ENCODE results near the gene CEP131. TPM values are rescaled to one million over a fixed set of nuclear protein-coding genes. Genes with fewer than 3 reads are reported as not detected.

The CEP131 gene
- total RNA-seq, 6 experiments from 2014 or later, result 1.5 to 4.3 (median 2.1) TPM

DNA sequence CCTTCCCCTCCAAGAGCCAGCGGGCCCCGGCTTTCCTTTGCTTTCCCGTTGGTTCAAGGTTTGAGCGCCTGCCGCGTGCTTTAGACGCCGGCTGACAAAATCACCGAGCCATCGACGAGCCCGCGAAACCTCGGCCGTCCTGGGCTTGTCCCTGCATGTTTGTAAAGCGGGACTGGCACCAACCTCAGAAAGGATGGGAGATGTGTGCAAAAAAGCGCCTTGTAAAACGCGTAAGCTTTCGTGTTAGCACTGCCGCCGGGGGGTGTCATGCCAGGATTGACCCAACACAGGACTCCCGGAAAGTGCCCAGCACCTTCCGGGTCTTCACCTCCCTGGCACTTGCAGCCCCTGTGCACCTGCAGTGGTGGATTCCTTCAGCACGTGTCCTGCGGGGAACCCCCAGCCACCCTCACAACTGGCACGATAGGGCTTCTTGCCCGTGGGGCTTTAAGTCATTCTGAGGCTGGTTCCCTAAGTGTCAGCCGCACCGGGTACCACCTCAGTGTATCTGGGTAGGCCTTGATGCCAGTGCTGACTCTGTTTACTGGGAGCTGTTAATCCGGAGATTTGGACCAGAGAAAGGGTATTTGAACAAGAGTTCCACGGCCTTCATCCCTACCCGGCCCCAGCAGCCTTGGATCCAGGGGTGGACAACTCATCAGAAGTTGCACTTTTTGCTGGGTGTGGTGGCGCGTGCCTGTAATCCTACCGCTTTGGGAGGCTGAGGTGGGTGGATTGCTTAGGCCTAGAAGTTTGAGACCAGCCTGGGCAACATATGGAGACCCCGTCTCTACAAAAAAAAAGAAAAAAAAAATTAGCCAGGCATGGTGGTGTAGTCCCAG, 17.2 kb upstream of the CEP131 start:
- Histone ChIP-seq H3K9me3 (no peaks in the 10 kb centered on the region), H3K27ac (peak overlapping the region; percentile 32 to 73 (median 33)), H3K36me3 (no peaks in the 10 kb centered on the region), H3K4me1 (peaks cover 0 to 20% (median 5%) of the 10 kb centered on the region in 4 donors), H3K4me3 (peak overlapping the region; percentile 98 to 99 (median 99)), H3K27me3 (no peaks in the 10 kb centered on the region)
- no peak for DNase-seq
- intact Hi-C loops (cut with DNase I), result loop anchor here (10.0 kb wide), 2 partner anchors 95 to 215 kb away; no protein-coding TSS in a partner anchor
- ATAC-seq, result no peak
- TF ChIP-seq CTCF (IDR thresholded peaks at IDR 0.05) (no peak), POLR2A (IDR thresholded peaks at IDR 0.05) (no peak)
- WGBS (ENCODE audit: insufficient coverage, low coverage, low lambda C conversion rate, missing lambda C conversion rate), result 15% methylated on average over 28 of the region's 37 CpGs

GRCh38 chr17:81238815-81239713, 16.3 kb upstream of the CEP131 start, which contains the start of the genes NDUFAF8 and TEPSIN:
Gene NDUFAF8 (plus strand): TSS chr17:81239318. CDS start chr17:81239364, 46 bp downstream.
Gene TEPSIN (minus strand): TSS chr17:81239055. CDS start chr17:81239033, 22 bp downstream.
- WGBS (ENCODE audit: insufficient coverage, low coverage, low lambda C conversion rate, missing lambda C conversion rate), result 0% methylated on average over 7 of the region's 100 CpGs
- peak within 1 kb of the TSS; percentile 32 to 73 (median 62) for H3K27ac ChIP-seq
- intact Hi-C loops (cut with DNase I), result loop anchor here in 1 of 2 donors (10.0 kb wide), 1 partner anchor 94 kb away; no protein-coding TSS in a partner anchor
- no peaks in the 10 kb centered on the region for H3K36me3 ChIP-seq
- H3K4me3 ChIP-seq, result peak within 1 kb of the TSS; percentile 98 to 99 (median 99)
- peak; percentile 92 to 97 (median 96) for ATAC-seq
- no peak for TF ChIP-seq CTCF (IDR thresholded peaks at IDR 0.05)
- TF ChIP-seq POLR2A (IDR thresholded peaks at IDR 0.05), result peak; percentile 22
- H3K4me1 ChIP-seq, result peaks cover 0 to 12% (median 5%) of the 10 kb centered on the region in 4 donors
- H3K9me3 ChIP-seq, result no peaks in the 10 kb centered on the region
- peak; percentile 96 to 98 (median 98) for DNase-seq
- H3K27me3 ChIP-seq, result no peaks in the 10 kb centered on the region

DNA sequence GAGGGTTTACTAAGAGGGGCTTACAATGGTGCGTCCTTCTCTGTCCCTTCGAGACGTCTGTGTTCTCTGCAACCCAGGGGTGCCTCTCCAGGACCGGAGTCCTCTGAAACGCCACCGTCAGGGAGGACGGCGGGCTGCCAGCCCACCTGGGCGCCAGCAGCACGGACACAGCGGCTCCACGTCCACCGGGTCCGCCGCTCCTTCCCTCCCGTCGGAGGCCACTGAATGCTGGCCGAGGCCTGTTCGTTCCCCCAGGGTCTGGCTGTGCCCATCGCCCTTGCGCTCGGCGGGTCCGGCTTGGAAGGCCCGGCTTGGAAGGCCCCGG, 15.7 kb upstream of the CEP131 start:
- peak overlapping the region in 2 of 3 donors; percentile 53 to 62 for H3K27ac ChIP-seq
- no peaks in the 10 kb centered on the region for H3K27me3 ChIP-seq
- DNase-seq, result no peak
- peak overlapping the region; percentile 98 to 99 (median 99) for H3K4me3 ChIP-seq
- TF ChIP-seq POLR2A (IDR thresholded peaks at IDR 0.05) (no peak), CTCF (IDR thresholded peaks at IDR 0.05) (no peak)
- ATAC-seq, result no peak
- peaks cover 0 to 12% (median 5%) of the 10 kb centered on the region in 4 donors for H3K4me1 ChIP-seq
- intact Hi-C loops (cut with DNase I), result loop anchor here in 1 of 2 donors (10.0 kb wide), 1 partner anchor 94 kb away; no protein-coding TSS in a partner anchor
- no peaks in the 10 kb centered on the region for H3K9me3 ChIP-seq
- H3K36me3 ChIP-seq, result peaks cover 0 to 2% (median 0%) of the 10 kb centered on the region in 4 donors
- WGBS (ENCODE audit: insufficient coverage, low coverage, low lambda C conversion rate, missing lambda C conversion rate), result 0% methylated on average over 2 of the region's 26 CpGs
